BE2C (cell line): ENCODE measurements around the gene STAG1.
"Not testable (repeated sequence)": the region's sequence is repeated elsewhere in the genome, so short reads cannot be mapped to it uniquely, and the experiment has no call there.

Experiments used
- DNase-seq: peaks from one replicate; pipeline ENCODE4 v3.0.0-alpha.2; 2020
- H3K27me3 ChIP-seq: fragments of 250-450 bp; sonication (Bioruptor Pico); 2 replicates; pipeline ENCODE4 v1.5.1; 2020; ENCODE audit warnings: mild to moderate bottlenecking
- H3K36me3 ChIP-seq: fragments of 250-450 bp; sonication (Bioruptor Pico); 2 replicates; pipeline ENCODE4 v1.5.1; 2020; ENCODE audit warnings: mild to moderate bottlenecking
- H3K4me1 ChIP-seq: fragments of 250-450 bp; sonication (Bioruptor Pico); 2 replicates; pipeline ENCODE4 v1.5.1; 2020
- H3K4me3 ChIP-seq: 2 replicates; pipeline ENCODE4 v1.5.1; 2011; ENCODE audit warnings: low read depth, low read length
- H3K9me3 ChIP-seq: fragments of 250-450 bp; sonication (Bioruptor Pico); 2 replicates; pipeline ENCODE4 v1.5.1; 2020
- CTCF ChIP-seq: IDR thresholded peaks from 2 replicates; pipeline ENCODE4 v1.5.1; 2012; ENCODE audit warnings: mild to moderate bottlenecking, low read depth, low read length

The STAG1 gene

GRCh38 chr3:136670166-136670565 lies 82.0 kb downstream of the STAG1 start:
- H3K27me3 ChIP-seq: no peaks in the 10 kb centered on the region
- H3K9me3 ChIP-seq: no peaks in the 10 kb centered on the region; the same call in 1 of the 2 replicates
- H3K4me3 ChIP-seq: no peak overlapping the region
- no peak for DNase-seq
- H3K4me1 ChIP-seq: no peaks in the 10 kb centered on the region
- H3K36me3 ChIP-seq: no peaks in the 10 kb centered on the region
- TF ChIP-seq CTCF: no peak

DNA sequence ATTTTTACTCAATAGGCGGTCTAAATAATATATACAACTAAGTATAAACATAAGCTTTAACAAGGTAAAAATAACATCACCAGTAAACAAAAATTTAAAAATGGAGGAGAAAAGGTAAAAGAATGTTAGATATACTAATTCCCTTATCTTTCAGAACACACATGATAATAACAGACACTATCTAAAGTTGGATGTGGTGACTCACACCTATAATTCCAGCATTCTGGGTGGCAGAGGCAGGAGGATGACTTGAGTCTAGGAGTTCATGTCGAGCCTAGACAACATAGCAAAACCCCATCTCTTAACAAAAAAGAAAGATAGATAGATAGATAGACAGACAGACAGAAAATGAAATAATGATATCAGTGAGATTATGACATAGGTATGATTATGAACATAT lies 85.1 kb downstream of the STAG1 start:
- H3K4me1 ChIP-seq: no peaks in the 10 kb centered on the region
- no peaks in the 10 kb centered on the region for H3K36me3 ChIP-seq
- no peak for DNase-seq
- no peak for TF ChIP-seq CTCF
- no peak overlapping the region for H3K4me3 ChIP-seq
- H3K9me3 ChIP-seq: no peaks in the 10 kb centered on the region; the same call in 1 of the 2 replicates
- no peaks in the 10 kb centered on the region for H3K27me3 ChIP-seq

DNA sequence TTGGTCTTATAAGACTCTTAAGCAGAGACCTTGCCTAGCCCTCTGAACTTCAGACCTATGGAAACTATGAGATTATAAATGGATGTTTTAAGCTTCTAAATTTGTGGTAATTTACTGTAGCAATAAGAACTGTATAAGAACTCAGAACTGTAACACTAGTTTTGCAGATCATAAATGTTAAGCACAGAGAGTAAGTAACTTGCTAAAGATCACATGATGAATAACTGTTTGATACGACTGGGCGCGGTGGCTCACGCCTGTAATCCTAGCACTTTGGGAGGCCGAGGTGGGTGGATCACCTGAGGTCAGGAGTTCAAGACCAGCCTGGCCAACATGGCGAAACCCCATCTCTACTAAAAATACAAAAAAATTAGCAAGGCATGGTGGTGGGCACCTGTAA lies 85.9 kb downstream of the STAG1 start:
- not testable (repeated sequence) for H3K36me3 ChIP-seq, H3K4me1 ChIP-seq, H3K4me3 ChIP-seq, H3K9me3 ChIP-seq, H3K27me3 ChIP-seq, DNase-seq

- no peaks in the 10 kb centered on the region for H3K27me3 ChIP-seq
- H3K36me3 ChIP-seq: no peaks in the 10 kb centered on the region
- DNase-seq: no peak
- H3K4me3 ChIP-seq: no peak overlapping the region
- no peak for TF ChIP-seq CTCF
- no peaks in the 10 kb centered on the region for H3K4me1 ChIP-seq
- no peaks in the 10 kb centered on the region; the same call in 1 of the 2 replicates for H3K9me3 ChIP-seq
These were observed 87.4 kb downstream of the STAG1 start for GRCh38 chr3:136664771-136665170.

DNA sequence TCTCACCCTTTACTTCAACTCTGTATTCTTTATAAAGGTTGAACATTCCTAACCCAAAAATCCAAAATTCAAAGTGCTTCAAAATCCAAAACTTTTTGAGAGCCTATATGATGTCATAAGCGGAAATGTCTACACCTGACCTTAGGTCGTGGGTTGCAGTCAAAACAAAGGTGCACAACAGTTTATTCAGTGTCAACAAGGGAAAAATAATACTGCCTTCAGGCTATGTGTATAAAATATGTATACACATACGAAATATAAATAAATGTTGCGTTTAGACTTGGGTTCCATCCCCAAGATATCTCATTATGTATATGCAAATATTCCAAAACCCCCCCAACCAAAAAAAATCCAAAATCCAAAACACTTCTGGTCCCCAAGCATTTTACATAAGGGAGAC lies 90.9 kb downstream of the STAG1 start:
- H3K4me1 ChIP-seq: no peaks in the 10 kb centered on the region
- H3K27me3 ChIP-seq: no peaks in the 10 kb centered on the region
- no peak for TF ChIP-seq CTCF
- no peak overlapping the region for H3K4me3 ChIP-seq
- H3K36me3 ChIP-seq: no peaks in the 10 kb centered on the region
- no peak for DNase-seq
- no peaks in the 10 kb centered on the region for H3K9me3 ChIP-seq

- DNase-seq: no peak
- TF ChIP-seq CTCF: no peak
- H3K36me3 ChIP-seq: no peaks in the 10 kb centered on the region
- H3K27me3 ChIP-seq: no peaks in the 10 kb centered on the region
- no peaks in the 10 kb centered on the region for H3K9me3 ChIP-seq
- H3K4me1 ChIP-seq: no peaks in the 10 kb centered on the region
- H3K4me3 ChIP-seq: no peak overlapping the region
These were observed 93.1 kb downstream of the STAG1 start for GRCh38 chr3:136658946-136659682.
